H1 (cell line): ENCODE measurements around the gene TRIM10. TPM values are rescaled to one million over a fixed set of nuclear protein-coding genes. Genes with fewer than 3 reads are reported as not detected.

Experiments used
- ATF2 ChIP-seq: IDR thresholded peaks from 2 replicates; pipeline ENCODE4 v1.6.1; 2012; ENCODE audit warnings: low read length, inconsistent platforms
- polyA plus RNA-seq, 7 experiments: library from polyadenylated mRNA; depleted of rRNA in 3 of 7; stranded (reverse) in 5 of 7; unstranded in 2 of 7; fragments of >200 nt in 5 of 7; fragments of 200-250 nt in 2 of 7; gene quantifications; 1 replicate in 5 of 7; 2 replicates in 1 of 7; 4 replicates in 1 of 7; pipeline versions ENCODE4 v1.2.1 to v1.2.3, GENCODE V29; 2011 to 2013; ENCODE audit warnings: missing spikeins in 2 of 7, mixed read lengths in 2 of 7
- total RNA-seq: library from RNA; stranded (reverse); fragmentation: NEBNext Ultra II Directional; extraction: Animal tissue kit (Norgen Biotek cat#: 25700); gene quantifications from 2 replicates; pipeline ENCODE4 v1.2.1, GENCODE V29; 2021

Gene TRIM10
- total and polyA plus RNA-seq, 2 of the 8 experiments (the other 6 are each of a cell fraction or from before 2014, with no cell fraction given), result 0.06 TPM; not detected in 1

- no peak for TF ChIP-seq ATF2
Observed at GRCh38 chr6:30112402-30112994, 48.5 kb downstream of the TRIM10 start (continued).
